OCI-M1 (cell line): ENCODE measurements around the gene PROX1.

ENCODE experiments used
- DNase-seq: peaks from one replicate; lab custom pipeline; 2025; lab: John Stamatoyannopoulos, UW

The PROX1 gene

GRCh38 chr1:213980906-213981305, 6.9 kb upstream of the PROX1 start:
- DNase-seq, result no peak

- no peak for DNase-seq
Measured at GRCh38 chr1:213982289-213982671, 5.5 kb upstream of the PROX1 start.

GRCh38 chr1:213982672-213983492, 4.9 kb upstream of the PROX1 start:
- no peak for DNase-seq

GRCh38 chr1:213983493-213984386, 4.0 kb upstream of the PROX1 start:
- DNase-seq, result no peak

GRCh38 chr1:213984387-213985208, 3.2 kb upstream of the PROX1 start:
- no peak for DNase-seq

GRCh38 chr1:213985209-213986019, 2.4 kb upstream of the PROX1 start:
- no peak for DNase-seq

- peak; percentile 15 for DNase-seq
Measured at GRCh38 chr1:213986020-213986924, 1.5 kb upstream of the PROX1 start.

GRCh38 chr1:213986925-213987250, 885 bp upstream of the PROX1 start:
- DNase-seq, result no peak

- DNase-seq, result peak; percentile 71
Measured at GRCh38 chr1:213987422-213987926, 299 bp upstream of the PROX1 start.

GRCh38 chr1:213988507-213989001, 781 bp downstream of the PROX1 start:
- peak; percentile 26 for DNase-seq

- DNase-seq, result no peak
Measured at GRCh38 chr1:213989002-213989855, 1.5 kb downstream of the PROX1 start.

GRCh38 chr1:213993929-213994328, 6.2 kb downstream of the PROX1 start:
- DNase-seq, result no peak

GRCh38 chr1:213994888-213995287, 7.1 kb downstream of the PROX1 start:
- DNase-seq, result no peak

- DNase-seq, result no peak
Measured at GRCh38 chr1:213995603-213996002, 7.8 kb downstream of the PROX1 start.

GRCh38 chr1:213996320-213997037, 8.7 kb downstream of the PROX1 start:
- no peak for DNase-seq

- no peak for DNase-seq
Measured at GRCh38 chr1:213997038-213997771, 9.4 kb downstream of the PROX1 start.

- DNase-seq, result no peak
Measured at GRCh38 chr1:213997772-213998107, 10.0 kb downstream of the PROX1 start.

- no peak for DNase-seq
Measured at GRCh38 chr1:213998785-213999184, 11.0 kb downstream of the PROX1 start.
